ENCODE data around the gene CPEB3.

DNA sequence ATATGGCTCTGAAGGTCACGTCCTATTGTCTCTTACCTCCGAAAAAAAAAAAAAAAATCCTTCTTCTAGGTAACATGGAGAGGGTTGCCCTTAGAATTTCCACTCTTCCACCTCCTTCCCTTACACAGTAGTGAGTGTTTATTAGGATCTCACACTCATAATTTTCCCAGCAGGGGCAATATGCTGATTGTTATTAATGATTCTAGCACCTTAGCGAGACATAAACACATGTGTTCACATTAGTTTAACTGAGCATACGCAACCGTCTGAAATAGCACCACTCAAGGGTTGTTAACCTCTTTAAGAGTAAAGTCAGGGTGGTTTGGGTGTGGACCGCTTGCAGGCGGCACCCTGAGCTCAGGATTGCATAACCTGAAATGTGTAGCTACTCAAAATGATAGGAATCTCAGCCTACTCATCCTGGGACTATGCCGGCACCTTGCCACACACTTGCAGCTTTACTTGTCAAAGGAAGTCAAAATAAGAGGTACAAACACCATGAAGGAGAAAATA, 52.2 kb downstream of the CPEB3 start:
- TF ChIP-seq, protein P1, sequence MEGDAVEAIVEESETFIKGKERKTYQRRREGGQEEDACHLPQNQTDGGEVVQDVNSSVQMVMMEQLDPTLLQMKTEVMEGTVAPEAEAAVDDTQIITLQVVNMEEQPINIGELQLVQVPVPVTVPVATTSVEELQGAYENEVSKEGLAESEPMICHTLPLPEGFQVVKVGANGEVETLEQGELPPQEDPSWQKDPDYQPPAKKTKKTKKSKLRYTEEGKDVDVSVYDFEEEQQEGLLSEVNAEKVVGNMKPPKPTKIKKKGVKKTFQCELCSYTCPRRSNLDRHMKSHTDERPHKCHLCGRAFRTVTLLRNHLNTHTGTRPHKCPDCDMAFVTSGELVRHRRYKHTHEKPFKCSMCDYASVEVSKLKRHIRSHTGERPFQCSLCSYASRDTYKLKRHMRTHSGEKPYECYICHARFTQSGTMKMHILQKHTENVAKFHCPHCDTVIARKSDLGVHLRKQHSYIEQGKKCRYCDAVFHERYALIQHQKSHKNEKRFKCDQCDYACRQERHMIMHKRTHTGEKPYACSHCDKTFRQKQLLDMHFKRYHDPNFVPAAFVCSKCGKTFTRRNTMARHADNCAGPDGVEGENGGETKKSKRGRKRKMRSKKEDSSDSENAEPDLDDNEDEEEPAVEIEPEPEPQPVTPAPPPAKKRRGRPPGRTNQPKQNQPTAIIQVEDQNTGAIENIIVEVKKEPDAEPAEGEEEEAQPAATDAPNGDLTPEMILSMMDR (IDR thresholded peaks at IDR 0.05), result no peak
- TF ChIP-seq POLR2A (IDR thresholded peaks at IDR 0.05), result no peak
- TF ChIP-seq EP300 (IDR thresholded peaks at IDR 0.05), result no peak

Data from ovary (tissue), 3 donors.